Measurements from ENCODE around the gene N4BP3. TPM values are rescaled to one million over a fixed set of nuclear protein-coding genes. Genes with fewer than 3 reads are reported as not detected.
"Not testable (repeated sequence)": the region's sequence is repeated elsewhere in the genome, so short reads cannot be mapped to it uniquely, and the experiment has no call there.

The N4BP3 gene
- total RNA-seq, 1 donor from 2014 or later: 5.2 TPM

- no peak overlapping the region for H3K4me3 ChIP-seq
- H3K27ac ChIP-seq: no peak overlapping the region
- no peaks in the 10 kb centered on the region for H3K4me1 ChIP-seq
- H3K27me3 ChIP-seq: peaks cover under 1% of the 10 kb centered on the region
- intact Hi-C loops (cut with DNase I): no loop called here
- H3K36me3 ChIP-seq: no peaks in the 10 kb centered on the region
- ATAC-seq (no peak), DNase-seq (no peak)
- no peak for TF ChIP-seq CTCF (IDR thresholded peaks at IDR 0.05)
- no peaks in the 10 kb centered on the region for H3K9me3 ChIP-seq
Observed at GRCh38 chr5:178080618-178081410, 32.5 kb upstream of the N4BP3 start.

- no peaks in the 10 kb centered on the region for H3K27me3 ChIP-seq
- DNase-seq (no peak), ATAC-seq (no peak)
- H3K36me3 ChIP-seq: no peaks in the 10 kb centered on the region
- intact Hi-C loops (cut with DNase I): no loop called here
- H3K9me3 ChIP-seq: no peaks in the 10 kb centered on the region
- TF ChIP-seq CTCF (IDR thresholded peaks at IDR 0.05): no peak
- H3K4me3 ChIP-seq: no peak overlapping the region
- H3K4me1 ChIP-seq: no peaks in the 10 kb centered on the region
- no peak overlapping the region for H3K27ac ChIP-seq
Observed at GRCh38 chr5:178081571-178082243, 31.6 kb upstream of the N4BP3 start.

GRCh38 chr5:178083922-178084321, 29.4 kb upstream of the N4BP3 start:
- Histone ChIP-seq H3K36me3 (no peaks in the 10 kb centered on the region), H3K27ac (no peak overlapping the region), H3K9me3 (no peaks in the 10 kb centered on the region), H3K4me1 (no peaks in the 10 kb centered on the region), H3K4me3 (no peak overlapping the region), H3K27me3 (no peaks in the 10 kb centered on the region)
- DNase-seq (no peak), ATAC-seq (no peak)
- TF ChIP-seq CTCF (IDR thresholded peaks at IDR 0.05): no peak
- intact Hi-C loops (cut with DNase I): no loop called here

GRCh38 chr5:178085316-178085715, 28.0 kb upstream of the N4BP3 start:
- DNase-seq (no peak), ATAC-seq (no peak)
- no peaks in the 10 kb centered on the region for H3K27me3 ChIP-seq
- H3K4me3 ChIP-seq: no peak overlapping the region
- no peaks in the 10 kb centered on the region for H3K36me3 ChIP-seq
- TF ChIP-seq CTCF (IDR thresholded peaks at IDR 0.05): no peak
- no peak overlapping the region for H3K27ac ChIP-seq
- H3K4me1 ChIP-seq: no peaks in the 10 kb centered on the region
- H3K9me3 ChIP-seq: no peaks in the 10 kb centered on the region
- intact Hi-C loops (cut with DNase I): no loop called here

GRCh38 chr5:178086266-178086665, 27.1 kb upstream of the N4BP3 start:
- Histone ChIP-seq H3K4me1 (no peaks in the 10 kb centered on the region), H3K36me3 (no peaks in the 10 kb centered on the region), H3K4me3 (no peak overlapping the region), H3K27ac (no peak overlapping the region), H3K9me3 (no peaks in the 10 kb centered on the region), H3K27me3 (no peaks in the 10 kb centered on the region)
- intact Hi-C loops (cut with DNase I): no loop called here
- ATAC-seq (peak; percentile 37), DNase-seq (no peak)
- TF ChIP-seq CTCF (IDR thresholded peaks at IDR 0.05): no peak

- H3K36me3 ChIP-seq; intact Hi-C loops (cut with DNase I); H3K9me3 ChIP-seq; DNase-seq; H3K27ac ChIP-seq; H3K4me1 ChIP-seq; H3K4me3 ChIP-seq; ATAC-seq; H3K27me3 ChIP-seq: not testable (repeated sequence)
Observed at GRCh38 chr5:178087199-178087598, 26.1 kb upstream of the N4BP3 start.

All from upper lobe of right lung (tissue), 1 donor.